ENCODE data around the gene SFR1.
"Not testable (repeated sequence)": the region's sequence is repeated elsewhere in the genome, so short reads cannot be mapped to it uniquely, and the experiment has no call there.

The SFR1 gene

DNA sequence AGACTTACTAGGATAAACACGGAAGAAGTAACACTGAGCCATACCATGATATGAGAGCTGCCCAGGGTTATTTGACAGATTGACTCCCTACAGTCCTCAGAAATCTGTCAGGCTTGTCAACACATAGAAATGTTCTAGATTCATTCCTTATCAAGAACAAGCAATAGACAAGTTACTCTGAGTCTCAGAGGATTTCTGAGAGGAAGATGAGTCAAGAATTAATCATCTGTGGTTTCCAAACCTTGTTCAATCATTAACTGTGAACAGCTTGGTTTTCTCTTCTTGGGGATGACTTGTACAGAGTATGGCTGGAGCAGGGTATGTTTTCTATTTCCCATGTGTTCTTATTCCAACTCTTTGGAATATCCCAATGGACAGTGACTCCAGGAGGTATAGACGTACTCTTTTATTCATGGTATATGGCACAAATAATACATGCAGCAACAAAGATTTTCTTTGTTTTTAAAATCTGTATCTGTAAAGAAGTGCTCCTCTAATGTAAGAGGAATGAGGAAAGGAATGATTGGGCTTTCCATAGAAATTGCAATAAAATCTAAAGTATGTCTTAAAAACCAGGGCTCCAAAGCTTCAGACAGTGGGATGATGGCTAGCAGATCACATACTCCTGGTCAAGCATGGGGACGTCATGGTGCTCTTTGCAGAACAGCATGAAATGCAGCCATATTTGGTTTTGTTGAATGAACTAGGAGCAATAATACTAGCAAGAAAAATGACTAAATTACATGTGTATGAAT, 11.9 kb upstream of the SFR1 start:
- DNase-seq = no peak

DNA sequence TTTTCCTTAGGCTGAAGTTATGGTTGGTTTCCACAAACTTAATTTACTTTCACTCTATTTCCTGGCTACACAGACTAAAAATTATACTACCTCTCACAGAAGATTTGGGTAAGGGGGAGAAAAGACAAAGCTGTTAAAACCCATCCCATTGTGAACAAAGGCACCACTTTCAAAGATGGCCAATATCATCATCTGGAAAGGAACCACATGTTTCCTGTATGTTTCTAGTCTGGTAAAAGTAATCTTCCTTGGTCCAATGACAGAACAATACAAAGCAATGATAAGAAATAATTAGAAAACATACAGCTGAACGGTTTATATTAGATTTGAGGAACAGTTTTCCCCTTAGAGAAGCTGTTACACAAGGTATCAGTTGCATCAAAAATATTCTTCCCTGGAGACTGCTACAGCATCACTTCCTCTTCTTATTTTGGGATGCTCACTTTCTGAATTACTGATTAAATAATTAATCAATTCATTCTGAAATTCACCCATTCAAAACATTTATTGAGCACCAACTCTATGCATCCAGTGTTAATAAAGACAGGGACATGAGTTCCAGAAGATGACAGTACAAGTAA, 8.5 kb upstream of the SFR1 start:
- DNase-seq = no peak

DNA sequence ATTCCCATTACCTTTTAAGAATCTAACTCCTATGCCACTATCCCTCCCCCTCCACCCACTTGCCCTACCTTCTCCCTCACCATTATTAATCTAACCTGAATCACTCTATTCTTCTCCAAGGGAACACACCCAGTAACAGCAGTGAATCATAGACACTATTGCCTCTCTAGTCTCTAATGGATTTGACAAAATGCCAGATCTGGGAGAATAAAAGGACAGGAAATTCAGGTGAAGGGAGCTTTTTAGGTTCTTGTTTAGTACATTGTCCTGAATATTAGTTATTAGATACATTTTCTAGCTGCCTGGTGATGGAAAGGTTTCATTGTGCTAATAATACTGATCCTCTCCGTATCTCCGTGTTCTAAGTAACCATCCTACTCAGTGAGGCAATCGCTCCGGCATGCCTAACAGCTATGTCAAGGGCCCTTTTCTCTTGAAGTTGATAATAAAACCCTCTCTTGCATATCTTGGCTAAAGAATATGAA, 4.1 kb upstream of the SFR1 start:
- no peak for DNase-seq

DNA sequence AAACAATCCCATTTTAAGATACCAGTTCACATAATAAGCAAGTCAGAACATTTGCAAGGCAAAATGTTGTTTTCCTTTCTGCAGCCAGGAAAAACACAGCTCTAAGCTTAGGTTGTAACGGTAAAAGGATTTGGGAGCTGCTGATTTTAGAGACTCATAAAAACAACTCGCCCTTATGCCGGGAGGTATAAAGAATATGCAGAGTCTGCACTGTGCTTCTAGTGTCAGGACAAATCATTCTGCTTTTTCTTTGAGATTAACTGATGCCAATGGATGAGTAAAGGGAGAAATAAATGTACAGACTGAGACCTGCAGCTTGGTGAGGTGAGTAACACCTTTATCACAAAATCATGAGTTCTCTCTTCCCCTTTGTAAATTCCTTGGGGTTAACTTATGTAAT, 2.0 kb upstream of the SFR1 start:
- DNase-seq = no peak

DNA sequence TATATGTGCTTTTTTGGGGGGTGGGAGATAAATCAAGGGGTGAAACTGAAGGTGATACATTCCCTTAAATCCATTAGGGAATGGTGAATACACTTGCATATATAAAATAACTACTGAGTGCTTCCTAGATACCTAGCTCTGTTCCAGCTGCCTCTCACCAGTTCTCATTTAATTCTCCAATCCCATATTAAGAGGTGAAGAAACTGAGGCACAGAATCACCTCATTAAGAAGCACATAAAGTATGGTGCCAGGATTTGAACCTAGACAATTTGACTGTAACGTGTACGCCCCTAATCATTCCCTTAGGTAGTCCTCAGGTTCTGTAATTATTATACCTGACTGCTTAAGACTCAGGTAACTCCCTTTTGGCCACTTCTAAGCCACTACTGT, 1.5 kb upstream of the SFR1 start:
- no peak for DNase-seq

DNA sequence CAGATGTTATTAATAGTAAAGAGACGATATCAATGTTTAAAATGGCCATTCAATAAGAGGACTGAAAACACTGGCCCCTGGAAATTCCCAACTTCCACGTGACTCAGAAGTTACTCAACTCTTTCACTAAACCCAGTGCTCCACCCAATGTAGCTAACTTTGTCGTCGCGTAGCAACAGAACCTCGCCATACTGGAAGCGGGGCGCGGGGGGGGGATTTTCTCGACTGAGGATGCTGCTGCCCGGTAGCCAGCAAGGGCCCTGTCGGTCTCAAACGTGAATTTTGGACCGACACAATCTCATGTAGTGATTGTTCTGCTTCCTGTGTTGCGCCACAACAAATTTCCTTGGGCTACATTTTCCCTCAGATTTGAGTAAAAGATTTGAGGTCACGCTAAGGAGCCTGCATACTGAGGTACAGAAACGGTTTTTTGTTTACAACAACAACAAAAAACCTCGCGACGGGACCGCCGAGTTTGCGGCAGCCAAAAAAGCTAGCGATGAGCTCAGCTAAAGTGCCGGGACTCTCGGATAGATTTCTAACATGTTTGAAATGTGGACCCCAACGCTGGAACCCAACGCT, 977 bp upstream of the SFR1 start:
- DNase-seq = peak; percentile 83 to 84

DNA sequence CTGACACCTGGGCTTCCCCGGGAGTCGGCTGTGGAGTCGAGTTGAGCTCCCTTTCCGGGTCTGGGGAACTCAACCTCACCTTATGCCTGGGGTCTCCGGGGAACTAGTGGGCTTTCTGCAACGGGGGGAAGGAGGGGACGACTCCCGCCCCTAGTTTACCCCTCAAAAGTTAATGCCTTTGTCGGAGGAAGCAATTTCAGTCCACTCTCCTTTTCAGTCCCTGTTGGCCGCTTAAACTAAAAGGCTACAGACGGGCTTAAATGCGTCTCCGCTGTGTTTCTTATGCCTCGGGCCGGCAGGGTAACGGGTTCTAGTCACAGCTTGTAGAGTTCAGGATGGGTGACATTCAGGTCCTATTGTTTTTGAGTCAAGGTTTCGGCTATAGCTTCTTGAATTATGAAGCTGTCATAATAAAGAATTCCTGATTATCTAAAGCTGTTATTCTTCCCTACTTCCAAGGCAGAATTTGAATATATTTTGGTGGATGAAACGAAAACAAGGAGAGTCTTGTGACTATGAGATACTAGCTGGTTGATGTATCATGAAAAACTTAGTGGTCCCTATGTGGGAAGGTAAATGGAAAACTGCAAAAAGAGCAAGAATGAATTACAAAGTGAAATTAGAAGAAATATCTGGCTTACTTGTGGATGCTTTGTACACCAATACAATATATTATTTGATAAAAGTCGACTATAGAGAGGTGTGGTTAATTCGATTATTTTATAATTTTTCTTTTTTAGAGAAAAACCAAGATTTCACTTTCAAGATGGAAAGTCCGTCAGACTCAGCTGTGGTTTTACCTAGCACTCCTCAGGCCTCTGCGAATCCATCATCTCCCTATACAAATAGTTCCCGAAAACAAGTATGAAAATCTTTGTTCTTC, 495 bp downstream of the SFR1 start:
- DNase-seq = no peak

DNA sequence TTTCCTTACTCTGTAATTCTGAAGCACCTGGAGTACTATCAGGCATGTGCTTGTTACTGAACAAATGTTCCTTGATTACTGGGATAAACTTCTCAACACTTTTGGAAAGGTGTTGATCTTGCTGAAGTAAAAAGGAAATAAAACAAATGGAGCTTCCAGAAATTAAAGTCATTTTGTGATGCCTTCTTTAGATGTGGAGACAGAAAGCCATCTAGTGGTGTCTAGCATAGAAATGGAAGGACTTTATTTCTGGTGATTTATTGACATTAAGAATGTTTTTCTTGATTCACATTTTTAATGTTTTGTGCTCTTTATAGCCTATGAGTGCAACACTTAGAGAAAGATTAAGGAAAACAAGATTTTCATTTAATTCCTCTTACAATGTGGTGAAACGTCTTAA, 1.4 kb downstream of the SFR1 start:
- DNase-seq = no peak

DNA sequence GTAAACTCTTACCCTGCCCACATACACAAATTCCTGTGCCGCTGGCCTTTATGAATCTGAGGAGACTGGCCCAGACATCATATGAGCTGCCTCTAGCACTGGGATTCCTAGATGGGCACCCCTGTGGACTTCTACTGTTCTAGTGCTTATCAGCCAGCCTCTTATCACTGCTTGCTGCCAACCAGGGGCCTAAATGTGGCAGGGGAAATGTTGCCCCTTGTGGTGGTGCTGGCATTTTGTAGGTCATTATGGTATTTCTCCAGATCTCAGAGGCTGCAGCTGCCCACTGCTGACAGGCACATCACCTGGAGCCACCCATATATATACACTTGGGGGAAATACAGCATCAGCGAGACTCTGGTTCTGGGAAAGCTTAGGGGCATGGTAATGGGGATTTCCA, 5.4 kb downstream of the SFR1 start:
- no peak for DNase-seq

DNA sequence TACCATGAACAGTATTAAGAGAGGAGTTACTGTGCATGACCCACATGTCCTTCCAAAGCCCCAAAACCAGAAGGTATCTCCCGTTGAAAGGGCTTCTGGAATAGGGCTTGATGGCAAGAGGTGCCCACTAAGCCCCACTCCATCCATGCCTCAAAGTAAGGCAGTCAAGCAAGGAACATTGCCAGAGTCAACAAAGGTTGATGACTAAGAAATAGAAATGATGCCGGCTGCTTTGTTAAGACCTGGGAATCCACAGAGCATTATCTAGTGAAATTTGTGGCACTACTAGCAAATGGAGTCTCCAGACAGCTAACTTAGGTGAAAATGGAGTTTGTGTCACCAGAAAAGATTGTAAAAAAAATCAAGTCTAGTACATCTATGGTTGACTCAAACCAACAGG, 6.2 kb downstream of the SFR1 start:
- no peak for DNase-seq

DNA sequence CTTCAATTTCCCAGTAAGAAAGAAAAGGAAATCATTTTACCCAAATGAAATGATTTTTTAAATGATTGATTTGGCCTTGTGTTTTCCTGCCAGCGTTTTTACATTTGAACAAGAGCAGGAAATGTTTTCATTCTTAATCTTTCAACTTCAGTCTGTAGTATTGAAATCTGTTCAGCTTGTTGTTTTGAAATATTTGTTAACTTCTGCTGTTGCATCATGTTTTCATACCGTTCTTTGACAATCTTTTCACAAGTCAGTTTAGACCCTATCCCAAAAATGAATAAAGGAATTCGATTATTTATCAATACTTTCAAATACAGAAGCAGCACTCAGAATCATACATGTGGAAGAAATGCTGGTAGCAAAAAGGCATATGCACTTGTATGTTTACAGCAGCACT, 8.1 kb downstream of the SFR1 start:
- DNase-seq = no peak

DNA sequence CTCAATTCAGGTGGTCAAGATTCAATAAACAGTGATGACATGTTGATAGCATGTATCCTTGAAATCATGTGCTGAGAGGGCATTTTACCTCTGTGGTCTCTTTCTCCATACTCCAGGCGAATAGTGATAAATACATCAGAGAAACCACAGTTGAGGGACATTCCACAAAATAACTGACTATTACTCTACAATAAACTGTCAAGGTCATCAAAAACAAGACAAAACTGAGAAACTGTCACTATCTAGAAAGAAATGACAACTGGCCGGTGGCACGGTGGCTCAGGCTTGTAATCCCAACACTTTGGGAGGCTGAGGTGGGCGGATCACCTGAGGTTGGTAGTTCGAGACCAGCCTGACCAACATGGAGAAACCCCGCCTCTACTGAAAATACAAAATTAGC, 16.2 kb downstream of the SFR1 start:
- no peak for DNase-seq

DNA sequence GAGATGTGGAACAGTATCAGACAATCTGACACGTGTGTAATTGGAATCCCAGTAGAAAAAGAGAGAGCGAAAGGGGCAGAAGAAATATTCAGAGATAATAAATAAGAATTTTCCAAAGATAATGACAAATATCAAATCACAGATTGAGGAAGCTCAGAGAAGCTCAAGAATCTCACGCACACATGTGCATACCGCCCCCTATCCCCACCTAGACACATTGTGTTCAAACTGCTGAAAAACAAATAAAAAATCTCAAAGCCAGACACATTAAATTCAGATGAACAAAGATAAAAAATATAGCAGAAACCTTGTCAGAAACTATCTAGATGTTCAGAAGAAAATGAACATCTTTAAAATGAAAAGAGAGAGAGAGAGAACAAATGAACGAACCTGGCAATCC, 17.2 kb downstream of the SFR1 start:
- DNase-seq = no peak

DNA sequence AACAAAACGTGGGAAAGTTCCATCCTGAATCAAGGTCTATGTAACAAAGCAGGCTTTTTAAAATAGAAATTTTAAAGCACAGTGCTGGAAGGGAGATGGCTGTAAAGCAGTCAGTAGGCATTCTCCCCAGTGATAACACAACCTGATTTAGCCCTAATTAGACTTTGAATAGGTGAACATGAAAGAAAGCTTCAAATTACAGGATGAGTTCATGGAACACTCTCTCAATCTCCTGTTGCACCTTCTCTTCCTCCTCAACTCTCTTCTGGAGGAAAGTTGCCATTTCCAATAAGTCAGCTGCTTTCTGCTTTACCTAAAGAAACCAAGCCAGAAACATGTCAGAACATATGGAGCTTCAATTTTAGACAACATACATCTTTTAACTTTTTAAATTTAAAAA, 20.1 kb downstream of the SFR1 start:
- DNase-seq = no peak

DNA sequence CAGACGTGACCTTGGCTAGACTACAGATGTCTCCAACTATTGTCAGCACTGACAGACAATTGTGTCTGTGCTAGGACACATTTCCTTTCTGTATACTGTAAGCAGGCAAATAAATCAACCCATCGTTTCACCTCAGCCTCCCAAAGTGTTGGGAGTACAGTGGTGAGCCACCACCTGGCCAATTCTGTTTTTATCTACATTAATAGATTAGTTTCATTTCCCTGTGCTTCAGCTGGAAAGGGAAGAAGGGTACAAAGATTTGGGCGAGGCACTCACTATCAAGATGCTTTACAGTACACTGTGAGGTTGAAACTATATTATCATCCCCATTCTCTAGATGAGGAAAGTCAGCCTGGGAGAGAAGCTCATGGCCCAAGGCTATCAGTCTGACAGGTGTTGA, 21.9 kb downstream of the SFR1 start:
- no peak for DNase-seq

DNA sequence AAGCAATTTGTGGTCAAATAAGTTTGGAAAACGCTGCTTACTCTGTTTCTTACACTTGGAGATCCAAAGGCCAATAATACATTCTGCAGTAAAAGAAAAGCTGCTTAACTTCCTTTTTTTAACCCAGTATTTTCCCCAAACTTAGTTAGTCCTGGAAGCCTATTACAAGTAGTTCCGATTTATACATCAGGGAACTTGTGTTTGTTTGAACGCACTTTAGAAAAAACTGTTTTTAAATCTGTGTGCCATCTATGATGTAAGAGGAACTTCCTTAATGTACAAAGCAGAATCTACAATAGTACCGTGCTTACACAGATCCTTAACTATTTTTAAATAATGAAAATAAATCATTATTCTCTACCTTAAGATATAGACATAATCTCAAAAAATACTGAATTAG, 23.0 kb downstream of the SFR1 start:
- no peak for DNase-seq

DNA sequence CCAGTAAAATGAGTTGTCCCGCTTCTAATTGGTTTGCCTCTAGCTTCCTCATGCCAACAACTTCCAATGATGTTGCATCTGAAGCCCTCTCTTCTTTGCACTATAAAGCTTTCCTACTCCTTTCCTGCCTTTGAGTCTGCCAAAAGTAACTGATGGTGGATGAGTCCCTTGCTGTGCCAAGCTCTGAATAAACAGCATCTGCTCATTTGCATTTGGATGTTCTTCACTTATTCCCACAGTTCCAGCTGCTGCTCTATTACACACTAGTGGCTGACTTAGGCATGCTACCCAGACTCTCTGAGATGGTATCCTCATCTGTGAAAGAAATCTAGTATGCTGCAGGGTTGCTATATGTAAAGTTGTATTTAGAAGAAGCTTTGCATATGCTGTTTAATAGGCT, 24.9 kb downstream of the SFR1 start:
- no peak for DNase-seq

DNA sequence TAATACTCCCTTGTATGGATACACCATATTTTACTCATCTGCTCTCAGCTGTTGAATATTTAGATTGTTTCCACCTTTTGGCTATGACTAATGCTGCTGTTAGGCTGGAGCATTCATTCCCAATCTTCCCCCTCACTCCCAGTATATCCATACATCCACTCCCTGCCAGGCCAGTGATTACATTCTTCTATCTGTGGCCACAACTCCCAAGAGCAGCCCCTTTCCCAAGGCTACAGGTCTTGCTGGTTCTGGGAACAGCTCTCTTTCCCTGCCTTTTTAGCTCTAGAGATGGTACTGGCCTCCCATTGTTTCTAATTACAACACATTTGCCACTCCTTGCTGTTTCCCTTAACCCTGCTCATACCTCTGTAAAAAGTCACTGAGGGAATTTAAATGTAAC, 28.2 kb downstream of the SFR1 start:
- DNase-seq = no peak

DNA sequence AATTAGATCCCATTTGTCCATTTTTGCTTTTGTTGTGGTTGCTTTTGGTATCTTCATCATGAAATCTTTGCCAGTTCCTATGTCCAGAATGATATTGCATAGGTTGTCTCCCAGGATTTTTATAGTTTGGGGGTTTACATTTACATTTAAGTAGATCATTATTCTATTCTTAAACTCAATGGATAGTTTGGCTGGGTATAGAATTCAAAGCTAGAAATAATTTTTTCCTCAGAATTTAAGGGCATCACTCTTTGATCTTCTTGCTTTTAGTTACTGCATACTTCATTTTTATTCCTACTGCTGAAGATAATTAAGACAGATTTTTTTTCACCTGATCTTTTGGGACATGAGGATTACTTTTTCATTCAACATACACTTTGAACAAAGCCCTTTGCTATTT, 29.8 kb downstream of the SFR1 start:
- DNase-seq = no peak

DNA sequence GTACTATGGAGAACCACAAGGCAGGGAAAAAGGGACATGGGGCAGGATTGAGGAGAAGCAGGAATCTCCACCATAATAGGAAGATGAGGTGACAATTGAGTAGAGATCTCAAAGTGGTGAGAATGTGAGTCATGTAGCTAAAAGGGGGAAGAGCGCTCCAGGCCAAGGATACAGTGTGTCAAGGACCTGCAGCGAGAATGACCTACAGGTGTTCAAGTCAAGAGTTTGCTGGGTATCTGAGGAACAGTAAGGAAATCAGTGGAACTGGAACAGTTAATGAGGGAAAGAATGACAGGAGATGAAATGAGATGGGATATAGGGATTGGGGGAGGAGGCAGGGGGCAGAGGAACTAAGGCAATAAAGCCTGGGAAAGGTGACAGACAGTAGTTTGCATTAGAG, 33.6 kb downstream of the SFR1 start:
- no peak for DNase-seq

DNA sequence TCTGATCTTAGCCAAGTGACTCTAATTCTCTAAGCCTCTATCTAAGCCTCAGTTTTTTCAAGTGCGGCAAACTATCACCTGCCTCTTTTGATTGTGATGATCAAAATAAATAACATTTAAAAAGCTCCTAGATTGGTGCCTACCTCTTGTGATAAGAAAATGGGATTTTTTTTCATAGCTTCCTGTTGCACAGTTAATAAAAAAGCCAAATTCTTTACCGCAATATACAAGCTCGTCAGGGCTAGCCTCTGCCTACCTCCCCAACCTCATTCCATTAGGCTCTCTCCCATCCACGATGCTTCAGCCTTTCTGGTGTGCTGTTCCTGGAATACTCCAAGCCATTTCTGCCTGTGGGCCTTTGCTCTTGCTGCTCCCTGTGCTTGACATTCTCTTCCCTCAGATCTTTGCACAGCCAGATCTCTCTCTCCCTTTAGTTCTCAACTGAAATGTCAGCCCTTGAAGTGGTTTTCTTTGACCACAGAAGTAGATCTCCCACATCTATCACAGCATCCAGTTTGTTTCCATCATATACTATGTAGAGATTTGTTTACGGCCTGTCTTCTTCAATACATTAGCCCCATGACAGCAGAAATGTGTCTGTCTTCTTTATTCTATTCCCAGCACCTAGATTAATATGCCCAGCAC, 48.8 kb downstream of the SFR1 start:
- no peak for DNase-seq

DNA sequence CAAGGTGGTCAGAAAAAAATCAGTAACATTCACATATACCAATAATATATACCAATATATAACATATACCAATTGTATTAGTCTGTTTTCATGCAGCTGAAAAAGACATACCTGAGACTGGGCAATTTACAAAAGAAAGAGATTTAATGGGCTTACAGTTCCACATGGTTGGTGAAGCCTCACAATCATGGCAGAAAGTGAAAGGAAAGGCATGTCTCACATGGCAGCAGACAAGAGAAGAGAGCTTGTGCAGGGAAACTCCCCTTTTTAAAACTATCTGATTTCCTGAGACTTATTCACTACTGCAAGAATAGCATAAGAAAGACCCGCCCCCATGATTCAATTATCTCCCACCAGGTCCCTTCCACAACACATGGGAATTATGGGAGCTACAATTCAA, 52.2 kb downstream of the SFR1 start:
- DNase-seq = not testable (repeated sequence)
